IMR-90 (cell line): ENCODE results near the gene LRP3. TPM values are rescaled to one million over a fixed set of nuclear protein-coding genes. Genes with fewer than 3 reads are reported as not detected.

Experiments used
- ATAC-seq: fragments of 200-7000 bp; cut with Tn5 transposase; 2 replicates; pipeline ENCODE4 v1.9.1; 2020; ENCODE audit warnings: low read depth, mild to moderate bottlenecking, moderate library complexity
- BruUV-seq: library from RNA; stranded (reverse); fragments of 400-500 nt; replicated peaks from 2 replicates; lab custom pipeline; 2021; lab: Mats Ljungman, UMichigan
- CTCF ChIA-PET: fragments of 300-600 bp; formaldehyde crosslinking; extraction: SDS; loops from one replicate; lab custom pipeline; 2021; ENCODE audit warnings: antibody characterized with exemption; lab: Yijun Ruan, JAX
- POLR2A ChIA-PET: fragments of 300-600 bp; sonication (Branson Sonifier 250); formaldehyde crosslinking; loops from one replicate; lab custom pipeline; 2022; ENCODE audit warnings: antibody characterized with exemption; ENCODE audit not compliant: unreplicated experiment; lab: Charles Lee
- DNase-seq: peaks from one replicate; pipeline ENCODE4 v3.0.0; 2013
- H2AFZ ChIP-seq: replicated peaks from 2 replicates; pipeline ENCODE3; 2013; ENCODE audit warnings: low read length, mild to moderate bottlenecking; ENCODE audit not compliant: poor library complexity
- H2AK5ac ChIP-seq: 2 replicates; pipeline ENCODE4 v1.6.1; 2013; ENCODE audit warnings: low read depth, low read length, inconsistent platforms
- H2AK9ac ChIP-seq: replicated peaks from 2 replicates; pipeline ENCODE3; 2013; ENCODE audit warnings: mild to moderate bottlenecking, low read depth, low read length, moderate library complexity; ENCODE audit not compliant: poor library complexity
- H2BK120ac ChIP-seq: 2 replicates; pipeline ENCODE4 v1.6.1; 2013; ENCODE audit warnings: low read depth, low read length, inconsistent platforms
- H2BK15ac ChIP-seq: 3 replicates; pipeline ENCODE4 v1.6.1; 2013; ENCODE audit warnings: low read depth, low read length, inconsistent platforms
- H2BK20ac ChIP-seq: 2 replicates; pipeline ENCODE4 v1.6.1; 2013; ENCODE audit warnings: low read depth, mild to moderate bottlenecking, inconsistent platforms, low read length, moderate library complexity
- H2BK5ac ChIP-seq: 2 replicates; pipeline ENCODE4 v1.6.1; 2013; ENCODE audit warnings: mild to moderate bottlenecking, low read depth, low read length, inconsistent platforms; ENCODE audit not compliant: poor library complexity, severe bottlenecking
- H3K14ac ChIP-seq: replicated peaks from 2 replicates; pipeline ENCODE4 v1.6.1; 2013; ENCODE audit warnings: low read depth, low read length, inconsistent platforms
- H3K18ac ChIP-seq: 2 replicates; pipeline ENCODE4 v1.6.1; 2013; ENCODE audit warnings: low read depth, low read length, control low read depth
- H3K23ac ChIP-seq: 2 replicates; pipeline ENCODE4 v1.6.1; 2013; ENCODE audit warnings: low read depth, low read length, inconsistent platforms
- H3K27ac ChIP-seq: 2 replicates; pipeline ENCODE4 v1.5.1; 2013; ENCODE audit warnings: mild to moderate bottlenecking, control low read depth, low read length; ENCODE audit not compliant: insufficient read depth
- H3K27me3 ChIP-seq: 2 replicates; pipeline ENCODE4 v1.6.1; 2013; ENCODE audit warnings: low read length; ENCODE audit not compliant: control insufficient read depth, insufficient read depth
- H3K36me3 ChIP-seq: 2 replicates; pipeline ENCODE4 v1.6.1; 2013; ENCODE audit warnings: low read length, mixed read lengths; ENCODE audit not compliant: control insufficient read depth, insufficient read depth
- H3K4ac ChIP-seq: 2 replicates; pipeline ENCODE4 v1.6.1; 2013; ENCODE audit warnings: low read depth, low read length, inconsistent platforms
- H3K4me1 ChIP-seq: 2 replicates; pipeline ENCODE4 v1.6.1; 2013; ENCODE audit warnings: low read length, mixed read lengths; ENCODE audit not compliant: control insufficient read depth, insufficient read depth
- H3K4me2 ChIP-seq: 2 replicates; pipeline ENCODE4 v1.6.1; 2013; ENCODE audit warnings: low read depth, mild to moderate bottlenecking, control low read depth, low read length, moderate library complexity
- H3K4me3 ChIP-seq: 2 replicates; pipeline ENCODE4 v1.5.1; 2013; ENCODE audit warnings: low read depth, mild to moderate bottlenecking, control low read depth, low read length, moderate library complexity; ENCODE audit not compliant: insufficient read depth
- H3K56ac ChIP-seq: 2 replicates; pipeline ENCODE4 v1.6.1; 2013; ENCODE audit warnings: low read length, inconsistent platforms; ENCODE audit not compliant: insufficient read depth; ENCODE audit errors: extremely low read depth
- H3K79me1 ChIP-seq, 2 experiments: 2 replicates each; pipeline ENCODE4 v1.6.1; 2013; ENCODE audit warnings: low read length in 2 of 2, inconsistent platforms in 1 of 2, low read depth in 1 of 2
- H3K9ac ChIP-seq: 2 replicates; pipeline ENCODE4 v1.6.1; 2013; ENCODE audit warnings: low read depth, low read length, control low read depth
- H3K9me1 ChIP-seq: 2 replicates; pipeline ENCODE4 v1.6.1; 2013; ENCODE audit warnings: low read length, inconsistent platforms; ENCODE audit not compliant: insufficient read depth
- H3K9me3 ChIP-seq: 2 replicates; pipeline ENCODE4 v1.6.1; 2013; ENCODE audit warnings: low read length; ENCODE audit not compliant: control insufficient read depth, insufficient read depth
- H4K20me1 ChIP-seq: 2 replicates; pipeline ENCODE4 v1.6.1; 2013; ENCODE audit warnings: low read length, inconsistent platforms; ENCODE audit not compliant: insufficient read depth
- H4K5ac ChIP-seq: 2 replicates; pipeline ENCODE4 v1.6.1; 2013; ENCODE audit warnings: mild to moderate bottlenecking, low read depth, low read length, control low read depth
- H4K8ac ChIP-seq, 2 experiments: 2 replicates each; pipeline ENCODE4 v1.6.1; 2013; ENCODE audit warnings: low read depth in 2 of 2, low read length in 2 of 2, control low read depth in 1 of 2, inconsistent platforms in 1 of 2
- H4K91ac ChIP-seq: 2 replicates; pipeline ENCODE4 v1.6.1; 2013; ENCODE audit warnings: low read depth, low read length, inconsistent platforms; ENCODE audit not compliant: insufficient read depth
- CEBPB ChIP-seq: IDR thresholded peaks from 2 replicates; pipeline ENCODE4 v1.6.1; 2012; ENCODE audit warnings: low read depth, low read length, improper control_type of control experiment
- MAZ ChIP-seq: IDR thresholded peaks from 2 replicates; pipeline ENCODE4 v1.6.1; 2012; ENCODE audit warnings: low read depth, mild to moderate bottlenecking, low read length, improper control_type of control experiment, moderate library complexity, borderline replicate concordance
- WGBS, 2 experiments: methylation state at CpG; one replicate each; pipeline versions ENCODE4 v1.1.5 to v1.1.7; 2013; ENCODE audit warnings: missing lambda C conversion rate in 2 of 2; ENCODE audit not compliant: insufficient read length in 1 of 2; ENCODE audit errors: extremely low coverage in 2 of 2; 5-methylcytosine and 5-hydroxymethylcytosine counted together
- dilution Hi-C: fragments of 300-500 bp; cut with HindIII; formaldehyde crosslinking; loops from one replicate; pipeline ENCODE4 v1.14.3; 2018; ENCODE audit warnings: low sequenced_read_pairs; ENCODE audit not compliant: unreplicated experiment
- in situ Hi-C: fragments of 300-500 bp; cut with MboI; formaldehyde crosslinking; loops from 3 replicates; pipeline ENCODE4 v1.14.3; 2019; ENCODE audit warnings: low sequenced_read_pairs, inconsistent platforms, mixed read lengths
- intact Hi-C: fragments of 100-400 bp; cut with micrococcal nuclease; formaldehyde crosslinking; loops from 2 replicates; pipeline ENCODE4 v1.10.0; 2022
- polyA plus RNA-seq, 3 experiments: library from polyadenylated mRNA; depleted of rRNA; stranded (reverse); fragments of >200 nt; gene quantifications; 2 replicates each; pipeline ENCODE4 v1.2.3, GENCODE V29; 2012; ENCODE audit warnings: low replicate concordance in 1 of 3
- total RNA-seq: library from RNA; depleted of rRNA; stranded (reverse); fragments of >200 nt; gene quantifications from 2 replicates; pipeline ENCODE4 v1.2.3, GENCODE V29; 2012
- TF ChIP-seq, protein P1 (sequence below): fragments of 150-350 bp; IDR thresholded peaks from 2 replicates; pipeline ENCODE4 v1.6.1; 2017; ENCODE audit warnings: mild to moderate bottlenecking, antibody characterized with exemption, low read length, low read depth

The LRP3 gene
- total and polyA plus RNA-seq, 2 of the 4 experiments (the other 2 are of a cell fraction): 8.4 to 20.2 TPM

- intact Hi-C loops: no loop called here
- DNase-seq: no peak
- TF ChIP-seq, protein P1, sequence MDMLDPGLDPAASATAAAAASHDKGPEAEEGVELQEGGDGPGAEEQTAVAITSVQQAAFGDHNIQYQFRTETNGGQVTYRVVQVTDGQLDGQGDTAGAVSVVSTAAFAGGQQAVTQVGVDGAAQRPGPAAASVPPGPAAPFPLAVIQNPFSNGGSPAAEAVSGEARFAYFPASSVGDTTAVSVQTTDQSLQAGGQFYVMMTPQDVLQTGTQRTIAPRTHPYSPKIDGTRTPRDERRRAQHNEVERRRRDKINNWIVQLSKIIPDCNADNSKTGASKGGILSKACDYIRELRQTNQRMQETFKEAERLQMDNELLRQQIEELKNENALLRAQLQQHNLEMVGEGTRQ: no peak
- TF ChIP-seq MAZ (no peak), CEBPB (no peak)
- Histone ChIP-seq H4K20me1 (peaks cover 4% of the 10 kb centered on the region; the same call in 1 of the 2 replicates), H3K9me3 (no peaks in the 10 kb centered on the region), H2AK9ac (peak overlapping the region; percentile 28), H4K8ac (no peak overlapping the region), H3K9me1 (peaks cover 5% of the 10 kb centered on the region; the same call in 1 of the 2 replicates), H3K18ac (no peak overlapping the region), H3K9ac (no peak overlapping the region), H3K27ac (no peak overlapping the region), H3K56ac (no peak overlapping the region), H3K36me3 (peaks cover 17% of the 10 kb centered on the region), H2BK15ac (no peak overlapping the region), H3K4me3 (no peak overlapping the region), H2AFZ (no peak overlapping the region), H3K79me1 (peaks cover 0 to 8% of the 10 kb centered on the region in 2 experiments; a peak in 1 of 4 replicates), H3K27me3 (no peaks in the 10 kb centered on the region), H3K23ac (no peak overlapping the region), H3K4ac (no peak overlapping the region), H4K91ac (no peak overlapping the region), H3K4me2 (no peak overlapping the region), H2BK120ac (no peak overlapping the region), H2BK20ac (no peak overlapping the region), H4K5ac (no peak overlapping the region), H2BK5ac (no peak overlapping the region), H3K14ac (no peak overlapping the region), H3K4me1 (no peaks in the 10 kb centered on the region), H2AK5ac (no peak overlapping the region)
- ChIA-PET POLR2A (no interaction called here), CTCF (no interaction called here)
- 96% methylated on average over 51 of the region's 64 CpGs; no CpG with 5 or more reads in 1 of the 2 experiments for WGBS, 2 experiments
- in situ Hi-C loops: no loop called here
- BruUV-seq: no TSS peak
- ATAC-seq: no peak
- dilution Hi-C loops: no loop called here
These were observed 11.6 kb downstream of the LRP3 start for GRCh38 chr19:33205531-33206260.
